IPS-11a (cell line): ENCODE data around the gene SUGP2.

Source experiments
- H3K4me3 ChIP-seq: one replicate; pipeline ENCODE4 v1.5.1; 2013; ENCODE audit warnings: low read depth, low read length, control low read depth

Gene SUGP2

GRCh38 chr19:19033426-19034203 lies at the start of gene SUGP2, which contains the start of gene ARMC6:
SUGP2 (minus strand) TSS chr19:19033517; CDS start chr19:19031071, 2,446 bp downstream.
ARMC6 (plus strand) TSS chr19:19033603; CDS start chr19:19034210, 607 bp downstream.
- peak within 1 kb of the TSS; percentile 80 for H3K4me3 ChIP-seq

GRCh38 chr19:19081642-19082151 lies 48.4 kb upstream of the SUGP2 start:
- H3K4me3 ChIP-seq = no peak overlapping the region

- H3K4me3 ChIP-seq = no peak overlapping the region
Measured at GRCh38 chr19:19079571-19079970, 46.3 kb upstream of the SUGP2 start.

- no peak overlapping the region for H3K4me3 ChIP-seq
Measured at GRCh38 chr19:19078801-19079200, 45.5 kb upstream of the SUGP2 start.

GRCh38 chr19:19077103-19077502 lies 43.8 kb upstream of the SUGP2 start:
- H3K4me3 ChIP-seq = no peak overlapping the region

GRCh38 chr19:19076476-19076875 lies 43.2 kb upstream of the SUGP2 start:
- H3K4me3 ChIP-seq = no peak overlapping the region

GRCh38 chr19:19075126-19075525 lies 41.8 kb upstream of the SUGP2 start:
- no peak overlapping the region for H3K4me3 ChIP-seq

GRCh38 chr19:19074196-19074882 lies 41.0 kb upstream of the SUGP2 start:
- H3K4me3 ChIP-seq = no peak overlapping the region

- H3K4me3 ChIP-seq = no peak overlapping the region
Measured at GRCh38 chr19:19071897-19072296, 38.6 kb upstream of the SUGP2 start.

- no peak overlapping the region for H3K4me3 ChIP-seq
Measured at GRCh38 chr19:19068659-19069654, 35.6 kb upstream of the SUGP2 start.

GRCh38 chr19:19067276-19068072 lies 34.2 kb upstream of the SUGP2 start:
- no peak overlapping the region for H3K4me3 ChIP-seq

- H3K4me3 ChIP-seq = no peak overlapping the region
Measured at GRCh38 chr19:19064811-19065745, 31.8 kb upstream of the SUGP2 start.

- H3K4me3 ChIP-seq = peak overlapping the region; percentile 66
Measured at GRCh38 chr19:19064098-19064722, 30.9 kb upstream of the SUGP2 start.

- H3K4me3 ChIP-seq = peak within 1 kb of the TSS; percentile 66
Measured at GRCh38 chr19:19063183-19064097, 30.1 kb upstream of the SUGP2 start, which contains the start of gene SLC25A42. SLC25A42 (plus strand) TSS chr19:19063994; CDS start chr19:19096125, 32,131 bp downstream.

- H3K4me3 ChIP-seq = peak overlapping the region; percentile 14
Measured at GRCh38 chr19:19062454-19063182, 29.3 kb upstream of the SUGP2 start.

- no peak overlapping the region for H3K4me3 ChIP-seq
Measured at GRCh38 chr19:19061506-19061905, 28.2 kb upstream of the SUGP2 start.
